PC-3 (cell line): ENCODE data around the gene STARD10. TPM values are rescaled to one million over a fixed set of nuclear protein-coding genes. Genes with fewer than 3 reads are reported as not detected.

Experiments used
- ATAC-seq: fragments of 200-7000 bp; cut with Tn5 transposase; 2 replicates; pipeline ENCODE4 v1.9.1; 2020; ENCODE audit warnings: mild to moderate bottlenecking, moderate library complexity
- BruUV-seq: library from RNA; stranded (reverse); fragments of 400-500 nt; replicated peaks from 2 replicates; lab custom pipeline; 2021; lab: Mats Ljungman, UMichigan
- CTCF ChIA-PET: fragments of 300-600 bp; sonication (Branson Sonifier 250); formaldehyde crosslinking; loops from one replicate; lab custom pipeline; 2022; ENCODE audit warnings: antibody characterized with exemption; lab: Charles Lee
- POLR2A ChIA-PET: fragments of 300-600 bp; sonication (Branson Sonifier 250); formaldehyde crosslinking; loops from one replicate; lab custom pipeline; 2022; ENCODE audit warnings: antibody characterized with exemption; ENCODE audit not compliant: unreplicated experiment; lab: Charles Lee
- DNase-seq: peaks from one replicate; pipeline ENCODE4 v3.0.0-alpha.2; 2015
- H2AFZ ChIP-seq: fragments of 300-600 bp; sonication (generic); 2 replicates; pipeline ENCODE4 v1.6.0; 2016; ENCODE audit warnings: antibody characterized with exemption, low read length
- H3F3A ChIP-seq: fragments of 300-600 bp; sonication (generic); one replicate; pipeline ENCODE4 v1.6.0; 2017; ENCODE audit warnings: antibody characterized with exemption, low read length, control low read depth, mild to moderate bottlenecking; ENCODE audit not compliant: unreplicated experiment
- H3K27ac ChIP-seq: fragments of 300-600 bp; sonication (generic); 2 replicates; pipeline ENCODE4 v1.5.1; 2016; ENCODE audit warnings: mild to moderate bottlenecking, low read length
- H3K27me3 ChIP-seq: fragments of 300-600 bp; sonication (generic); 2 replicates; pipeline ENCODE4 v1.6.1; 2016; ENCODE audit warnings: low read length, mixed read lengths
- H3K36me3 ChIP-seq: fragments of 300-600 bp; sonication (generic); 2 replicates; pipeline ENCODE4 v1.6.1; 2016; ENCODE audit warnings: low read depth, mixed run types, low read length, mixed read lengths
- H3K4me1 ChIP-seq: fragments of 300-600 bp; sonication (generic); 2 replicates; pipeline ENCODE4 v1.5.1; 2016; ENCODE audit warnings: low read length; ENCODE audit not compliant: insufficient read depth
- H3K4me2 ChIP-seq: fragments of 300-600 bp; sonication (generic); 2 replicates; pipeline ENCODE4 v1.6.0; 2016; ENCODE audit warnings: low read length
- H3K4me3 ChIP-seq: fragments of 300-600 bp; sonication (generic); 2 replicates; pipeline ENCODE4 v1.5.1; 2016; ENCODE audit warnings: mild to moderate bottlenecking, low read length, mixed read lengths
- H3K79me2 ChIP-seq: fragments of 300-600 bp; sonication (generic); 2 replicates; pipeline ENCODE4 v1.6.1; 2017; ENCODE audit warnings: low read length, mixed read lengths
- H3K9ac ChIP-seq: fragments of 300-600 bp; sonication (generic); 2 replicates; pipeline ENCODE4 v1.6.0; 2016; ENCODE audit warnings: mild to moderate bottlenecking, low read length
- H3K9me2 ChIP-seq: fragments of 300-600 bp; sonication (generic); replicated peaks from 2 replicates; pipeline ENCODE4 v1.6.1; 2016; ENCODE audit warnings: mixed run types, low read length, mixed read lengths
- H3K9me3 ChIP-seq: fragments of 300-600 bp; sonication (generic); 2 replicates; pipeline ENCODE4 v1.6.1; 2016; ENCODE audit warnings: low read length, mixed read lengths
- H4K20me1 ChIP-seq: fragments of 300-600 bp; sonication (generic); 2 replicates; pipeline ENCODE4 v1.6.1; 2016; ENCODE audit warnings: low read length, mixed read lengths
- EZH2 ChIP-seq: fragments of 300-600 bp; sonication (generic); IDR thresholded peaks from one replicate; pipeline ENCODE4 v1.6.1; 2017; ENCODE audit warnings: antibody characterized with exemption, mild to moderate bottlenecking, low read length; ENCODE audit not compliant: unreplicated experiment
- EZH2phosphoT487 ChIP-seq: fragments of 300-600 bp; sonication (generic); IDR thresholded peaks from 2 replicates; pipeline ENCODE4 v1.6.1; 2018; ENCODE audit warnings: mild to moderate bottlenecking, antibody characterized with exemption, low read length, borderline replicate concordance
- intact Hi-C: fragments of 100-400 bp; cut with micrococcal nuclease; formaldehyde crosslinking; loops from 2 replicates; pipeline ENCODE4 v1.9.0; 2023
- total RNA-seq: library from RNA; depleted of rRNA; stranded (reverse); fragments of >200 nt; gene quantifications from 2 replicates; pipeline ENCODE4 v1.2.3, GENCODE V29; 2014
- TF ChIP-seq, protein P1 (sequence below): fragments of 300-600 bp; sonication (generic); conservative IDR thresholded peaks from 2 replicates; pipeline ENCODE4 v1.5.1; 2017; ENCODE audit warnings: antibody characterized with exemption, low read depth, mild to moderate bottlenecking, low read length

Gene STARD10
- total RNA-seq, 1 experiment from 2014 or later = 284 TPM

DNA sequence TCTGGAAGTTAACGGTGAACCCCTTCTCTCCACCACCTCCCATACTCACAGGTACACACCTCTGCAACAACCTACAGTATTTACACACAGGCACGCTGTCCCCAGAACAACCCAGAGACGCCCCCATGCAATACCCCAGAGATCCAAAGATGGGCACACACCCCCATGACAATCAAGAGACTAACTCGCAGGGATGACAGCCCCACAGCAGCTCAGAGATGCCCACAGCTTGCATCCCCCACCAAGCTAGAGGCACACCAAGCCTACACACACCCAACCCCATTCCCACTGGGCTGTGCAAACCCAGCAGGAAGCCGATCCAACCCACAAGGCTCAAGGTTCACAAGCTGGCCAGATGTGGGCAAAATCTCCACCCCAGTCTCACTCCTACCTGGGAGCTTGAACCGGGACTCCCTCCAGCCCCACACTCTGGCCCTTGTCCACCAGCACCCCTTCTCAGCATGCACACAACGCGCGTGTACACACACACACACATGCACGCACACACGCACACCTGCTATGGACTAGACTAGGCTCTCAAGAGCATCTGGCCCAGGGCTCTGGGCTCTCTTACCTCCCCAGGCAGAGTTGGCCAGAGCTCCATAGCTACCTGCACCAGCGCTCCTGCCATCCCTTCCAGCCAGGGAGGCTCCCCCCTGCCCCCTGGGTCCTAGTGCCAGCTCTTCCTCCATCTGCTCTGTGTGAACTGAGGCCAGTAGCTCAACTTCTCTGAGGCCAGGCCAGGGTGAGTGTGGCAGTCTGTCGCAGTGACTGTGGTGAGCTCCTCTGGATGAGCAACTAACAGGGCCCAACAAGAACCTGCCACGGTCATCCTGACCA is 11.5 kb downstream of the STARD10 start:
- Histone ChIP-seq H3K4me1 (peaks cover 35% of the 10 kb centered on the region), H3K27ac (no peak overlapping the region)
- intact Hi-C loops = no loop called here

DNA sequence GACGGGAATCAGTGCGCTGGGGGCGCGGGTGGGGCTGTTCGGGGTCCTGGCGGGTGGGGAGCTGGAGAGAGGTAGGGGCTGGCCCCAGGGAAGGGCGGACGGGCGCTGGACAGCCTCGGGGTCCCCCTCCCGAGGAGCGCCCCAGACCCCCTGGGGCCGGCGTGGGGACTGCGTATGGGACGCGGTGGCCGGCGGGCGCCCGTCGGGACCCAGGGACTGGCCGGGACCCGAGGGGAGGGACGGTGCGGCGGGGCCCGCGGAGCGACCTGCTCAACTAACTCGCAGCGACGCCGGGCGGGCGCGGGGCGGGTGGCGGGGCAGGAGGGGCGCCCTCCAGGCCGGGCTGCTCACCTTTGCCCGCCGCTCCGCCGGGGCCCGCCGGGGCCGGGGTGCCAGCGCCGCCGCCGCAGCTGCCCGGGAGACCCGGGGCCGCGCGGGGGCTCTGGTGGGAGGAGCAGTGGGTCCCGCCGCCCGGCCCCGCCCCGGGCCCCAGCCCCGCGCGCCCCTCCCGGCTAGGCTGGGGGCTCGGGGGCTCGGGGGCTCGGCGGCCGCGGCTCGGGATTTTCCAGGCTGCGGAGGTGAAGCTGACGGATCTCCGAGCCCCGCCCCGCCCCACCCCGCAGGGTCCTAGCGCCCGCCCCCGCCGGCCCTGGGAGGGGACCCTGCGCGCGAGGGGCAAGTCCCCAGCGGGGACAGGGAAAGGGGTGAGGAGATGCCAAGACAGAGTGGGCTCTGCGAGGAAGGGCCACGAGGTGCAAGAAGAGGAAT is 12.3 kb downstream of the STARD10 start:
- no peaks in the 10 kb centered on the region for H3F3A ChIP-seq
- ATAC-seq = peak; percentile 52
- no peaks in the 10 kb centered on the region for H3K9me2 ChIP-seq
- H3K4me2 ChIP-seq = peak overlapping the region; percentile 86
- H3K27me3 ChIP-seq = no peaks in the 10 kb centered on the region
- H3K4me1 ChIP-seq = peaks cover 27% of the 10 kb centered on the region
- 0 out of 2 replicates have a peak overlapping the region, but pooled peaks have one; percentile 5 for H3K27ac ChIP-seq
- H2AFZ ChIP-seq = peak overlapping the region; percentile 93
- intact Hi-C loops = no loop called here
- H3K4me3 ChIP-seq = peak overlapping the region; percentile 72
- H3K79me2 ChIP-seq = peaks cover 7% of the 10 kb centered on the region; the same call in 1 of the 2 replicates
- DNase-seq = peak; percentile 28
- ChIA-PET POLR2A (interaction anchor here (0.7 kb wide), 2 partner anchors 109 to 691 kb away, joined by 3 to 4 read pairs; no protein-coding TSS in a partner anchor), CTCF (interaction anchor here (0.6 kb wide), 1 partner anchor 13 kb away, joined by 3 read pairs; no protein-coding TSS in a partner anchor)
- H3K9me3 ChIP-seq = no peaks in the 10 kb centered on the region
- BruUV-seq = no TSS peak
- no peaks in the 10 kb centered on the region for H4K20me1 ChIP-seq
- peak overlapping the region; percentile 55 for H3K9ac ChIP-seq
- no peaks in the 10 kb centered on the region for H3K36me3 ChIP-seq
- TF ChIP-seq, protein P1, sequence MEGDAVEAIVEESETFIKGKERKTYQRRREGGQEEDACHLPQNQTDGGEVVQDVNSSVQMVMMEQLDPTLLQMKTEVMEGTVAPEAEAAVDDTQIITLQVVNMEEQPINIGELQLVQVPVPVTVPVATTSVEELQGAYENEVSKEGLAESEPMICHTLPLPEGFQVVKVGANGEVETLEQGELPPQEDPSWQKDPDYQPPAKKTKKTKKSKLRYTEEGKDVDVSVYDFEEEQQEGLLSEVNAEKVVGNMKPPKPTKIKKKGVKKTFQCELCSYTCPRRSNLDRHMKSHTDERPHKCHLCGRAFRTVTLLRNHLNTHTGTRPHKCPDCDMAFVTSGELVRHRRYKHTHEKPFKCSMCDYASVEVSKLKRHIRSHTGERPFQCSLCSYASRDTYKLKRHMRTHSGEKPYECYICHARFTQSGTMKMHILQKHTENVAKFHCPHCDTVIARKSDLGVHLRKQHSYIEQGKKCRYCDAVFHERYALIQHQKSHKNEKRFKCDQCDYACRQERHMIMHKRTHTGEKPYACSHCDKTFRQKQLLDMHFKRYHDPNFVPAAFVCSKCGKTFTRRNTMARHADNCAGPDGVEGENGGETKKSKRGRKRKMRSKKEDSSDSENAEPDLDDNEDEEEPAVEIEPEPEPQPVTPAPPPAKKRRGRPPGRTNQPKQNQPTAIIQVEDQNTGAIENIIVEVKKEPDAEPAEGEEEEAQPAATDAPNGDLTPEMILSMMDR = no peak
- TF ChIP-seq EZH2 (no peak), EZH2phosphoT487 (no peak)

More for the DNA sequence above, 11.5 kb downstream of the STARD10 start:
- no peak for TF ChIP-seq EZH2
- no peak for TF ChIP-seq EZH2phosphoT487
- TF ChIP-seq, protein P1 = no peak
- DNase-seq = no peak
- H3K4me2 ChIP-seq = peak overlapping the region; percentile 77
- peak; percentile 30 for ATAC-seq
- no peaks in the 10 kb centered on the region for H3F3A ChIP-seq
- POLR2A ChIA-PET = interaction anchor here (0.7 kb wide), 2 partner anchors 110 to 692 kb away, joined by 3 to 4 read pairs; no protein-coding TSS in a partner anchor
- no peaks in the 10 kb centered on the region for H4K20me1 ChIP-seq
- no peak overlapping the region for H3K9ac ChIP-seq
- no peaks in the 10 kb centered on the region for H3K9me2 ChIP-seq
- H2AFZ ChIP-seq = peak overlapping the region; percentile 56
- no peaks in the 10 kb centered on the region for H3K9me3 ChIP-seq
- H3K4me3 ChIP-seq = peak overlapping the region; percentile 51
- no peaks in the 10 kb centered on the region for H3K36me3 ChIP-seq
- no TSS peak for BruUV-seq
- peaks cover 7% of the 10 kb centered on the region; the same call in 1 of the 2 replicates for H3K79me2 ChIP-seq
- no peaks in the 10 kb centered on the region for H3K27me3 ChIP-seq
- CTCF ChIA-PET = interaction anchor here (0.6 kb wide), 1 partner anchor 14 kb away, joined by 3 read pairs; no protein-coding TSS in a partner anchor
